HG03097 (cell line): ENCODE data around the gene COX4I1.
A peak's percentile ranks its signal among the peaks of the same experiment; 100 is the strongest.
"Not testable (repeated sequence)": the region's sequence is repeated elsewhere in the genome, so short reads cannot be mapped to it uniquely, and the experiment has no call there.

Experiments used
- ATAC-seq: cut with Tn5 transposase; IDR thresholded peaks from one replicate; pipeline ENCODE4 v1.9.1; 2021; ENCODE audit not compliant: unreplicated experiment, low FRiP score

Gene COX4I1

DNA sequence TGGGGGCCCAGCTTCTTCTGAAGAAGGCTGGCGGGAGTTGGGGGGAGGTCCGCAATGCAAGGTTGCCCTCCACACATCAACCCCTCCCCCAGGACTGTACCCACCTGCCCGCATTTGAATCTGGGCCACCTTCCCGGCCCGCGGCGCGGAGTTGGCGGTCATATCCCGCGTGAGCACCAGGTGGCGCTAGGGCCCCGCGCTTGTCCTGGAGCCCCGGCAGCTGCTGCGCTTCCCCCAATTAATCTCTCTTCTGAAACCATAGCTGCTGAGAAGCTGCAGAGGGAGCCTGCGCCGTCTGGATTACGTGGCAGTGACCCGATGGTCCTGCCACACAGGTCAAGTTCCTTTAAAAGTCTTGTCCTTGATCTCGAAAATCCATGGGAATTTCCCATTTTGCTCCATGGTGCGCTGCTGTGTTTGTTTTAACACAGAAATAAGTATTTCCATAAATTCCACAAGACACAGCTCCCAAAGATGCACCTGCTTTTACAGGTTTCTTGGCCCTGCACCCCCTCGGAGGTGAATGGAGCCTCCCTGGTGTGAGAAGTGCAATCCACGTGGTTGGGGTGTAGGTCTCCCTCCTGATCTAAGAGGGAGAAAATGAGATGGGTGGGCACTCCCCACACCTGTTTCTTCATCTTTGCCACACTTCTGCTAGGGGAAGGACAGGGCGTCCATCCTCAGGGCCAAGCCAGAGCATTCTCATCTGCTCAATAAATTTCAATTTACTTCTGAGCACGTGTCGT lies 22.1 kb downstream of the COX4I1 start:
- ATAC-seq: peak; percentile 80

DNA sequence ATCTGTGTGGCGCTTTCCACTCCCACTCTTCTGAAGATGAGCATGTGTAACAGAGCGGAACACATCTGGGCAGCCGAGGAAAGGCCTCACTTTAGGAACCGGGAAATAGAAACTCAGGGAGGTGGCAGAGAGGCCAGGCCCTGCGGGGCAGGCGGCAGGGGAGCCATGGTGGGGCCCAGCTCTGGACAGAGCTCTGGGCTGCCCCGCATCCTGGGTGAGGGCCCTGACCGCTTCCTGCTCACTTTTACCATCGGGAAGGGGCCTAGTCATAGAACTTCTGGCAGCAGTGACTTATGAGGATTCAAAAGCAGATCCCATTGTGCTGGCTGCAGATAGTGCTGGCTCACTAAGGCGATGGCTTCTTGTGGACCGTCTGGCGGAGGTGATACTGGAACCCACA lies 22.6 kb downstream of the COX4I1 start:
- ATAC-seq: no peak

DNA sequence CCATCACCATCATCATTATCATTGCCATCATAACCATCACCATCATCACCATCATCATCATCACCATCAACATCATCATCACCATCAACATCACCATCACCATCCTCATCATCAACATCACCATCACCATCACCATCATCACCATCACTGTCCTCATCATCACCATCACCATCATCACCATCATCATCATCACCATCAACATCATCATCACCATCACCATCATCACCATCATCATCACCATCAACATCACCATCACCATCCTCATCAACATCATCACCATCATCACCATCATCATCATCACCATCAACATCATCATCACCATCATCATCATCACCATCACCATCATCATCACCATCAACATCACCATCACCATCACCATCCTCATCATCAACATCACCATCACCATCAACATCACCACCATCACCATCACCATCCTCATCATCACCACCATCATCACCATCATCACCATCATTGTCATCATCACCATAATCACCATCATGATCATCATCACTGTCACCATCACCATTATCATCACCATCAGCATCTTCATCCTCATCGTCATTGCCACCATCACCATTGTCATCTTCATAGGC lies 23.9 kb downstream of the COX4I1 start:
- no peak for ATAC-seq

DNA sequence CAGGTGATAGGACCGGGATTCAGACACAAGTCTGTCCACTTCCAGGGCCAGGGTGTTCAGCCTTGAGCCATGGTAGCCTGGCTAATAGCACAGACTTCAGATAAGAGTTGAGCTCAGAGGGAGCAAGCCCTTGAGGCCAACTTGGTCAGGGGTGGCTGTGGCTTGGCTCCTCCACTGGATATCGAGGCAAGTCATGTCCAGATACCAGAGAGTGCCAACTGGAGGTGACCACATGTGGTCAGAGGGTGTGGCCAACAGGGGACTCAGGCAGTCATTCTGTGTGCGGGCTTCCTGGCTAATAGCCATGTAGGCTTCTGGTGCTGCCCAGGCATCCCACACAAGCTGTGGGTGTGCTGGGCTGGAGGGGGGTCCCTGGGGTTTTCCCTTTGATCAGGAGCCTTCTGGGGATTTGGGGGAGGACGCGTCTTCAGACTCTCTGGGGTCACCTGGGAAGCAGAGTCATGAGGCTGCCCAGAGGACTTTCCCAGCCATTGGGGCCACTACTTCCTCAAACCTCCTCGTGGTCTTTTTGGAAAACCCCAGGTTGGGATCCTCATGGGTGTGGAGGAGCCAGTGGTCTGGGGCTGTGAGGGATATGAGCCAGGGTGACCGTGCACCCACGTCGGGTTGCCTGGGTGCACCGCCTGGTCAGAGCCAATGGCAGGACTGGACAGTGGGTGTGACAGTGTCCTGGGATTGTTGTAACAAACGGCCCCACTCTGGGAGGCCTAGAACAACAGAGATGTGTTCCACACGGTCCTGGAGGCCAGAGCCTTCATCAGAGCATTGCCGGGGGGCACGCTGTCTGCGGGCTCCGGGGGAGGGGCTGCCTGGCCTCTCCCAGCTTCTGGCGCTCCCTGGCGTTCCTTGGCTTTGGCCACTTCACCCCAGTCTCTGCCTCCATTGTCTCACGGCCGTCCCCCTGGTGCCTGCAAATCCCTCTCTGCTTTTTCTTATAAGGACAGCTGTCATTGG lies 25.0 kb downstream of the COX4I1 start:
- ATAC-seq: no peak

DNA sequence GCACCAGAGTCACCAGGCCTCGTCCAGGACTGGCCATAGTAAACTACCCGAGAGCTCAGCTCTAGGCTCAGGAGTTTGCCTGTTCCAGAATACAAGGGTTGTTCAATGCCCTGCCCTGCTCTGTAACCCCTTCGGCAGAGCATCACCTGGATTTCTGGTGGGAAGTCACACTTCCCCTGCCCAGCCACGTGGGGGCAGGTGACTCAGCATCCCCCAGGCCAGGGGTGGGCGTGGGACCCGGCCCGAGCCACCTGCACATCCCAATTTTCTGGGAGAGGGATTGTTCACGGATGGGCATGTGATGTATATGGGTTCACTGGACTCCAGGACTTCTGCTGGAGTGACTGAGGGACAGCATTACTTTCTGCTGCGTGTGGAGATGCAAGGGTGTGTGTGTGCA lies 25.8 kb downstream of the COX4I1 start:
- no peak for ATAC-seq

DNA sequence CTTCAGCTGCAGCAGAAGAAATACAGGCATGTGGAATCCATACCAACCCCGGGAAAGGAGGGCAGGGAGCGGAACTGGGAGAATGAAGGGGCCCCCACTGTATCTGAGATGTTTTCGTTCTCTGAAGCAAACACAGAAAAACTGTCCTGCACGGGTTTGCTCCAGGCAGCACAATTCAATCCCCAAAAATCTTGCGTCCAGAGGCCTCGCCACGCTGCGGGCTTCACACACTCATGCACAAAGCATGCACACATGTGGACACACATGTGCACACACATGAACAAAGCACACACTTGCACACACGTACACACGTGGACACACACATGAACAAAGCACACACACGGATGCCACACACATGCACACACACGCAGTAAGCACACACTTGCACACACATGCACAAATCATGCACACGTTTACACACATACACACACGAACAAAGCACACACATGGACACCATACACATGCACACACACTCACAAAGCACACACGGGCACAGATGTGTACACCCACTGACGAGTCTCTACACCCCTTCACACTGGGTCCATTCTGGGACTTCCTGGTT lies 27.3 kb downstream of the COX4I1 start:
- ATAC-seq: no peak

DNA sequence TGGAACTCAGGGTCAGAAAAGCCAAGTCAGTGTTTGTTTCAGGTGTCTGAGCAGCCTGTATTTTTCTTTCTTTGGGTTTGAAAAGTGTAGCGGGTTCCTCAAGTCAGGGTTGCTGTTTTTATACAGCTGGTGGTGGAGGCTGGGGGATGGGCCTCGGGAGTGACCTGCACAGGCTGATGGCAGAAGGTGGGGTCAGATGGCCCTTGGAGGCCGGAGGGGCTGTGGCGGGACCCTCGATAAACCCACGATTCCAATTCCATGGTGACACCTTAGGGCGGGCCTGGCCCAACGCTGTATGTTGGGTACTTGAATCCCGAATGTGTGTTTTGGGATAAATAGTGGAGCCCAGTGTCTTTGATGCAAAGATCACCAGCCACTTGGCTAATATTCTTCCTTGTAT lies 28.7 kb downstream of the COX4I1 start:
- ATAC-seq: no peak

DNA sequence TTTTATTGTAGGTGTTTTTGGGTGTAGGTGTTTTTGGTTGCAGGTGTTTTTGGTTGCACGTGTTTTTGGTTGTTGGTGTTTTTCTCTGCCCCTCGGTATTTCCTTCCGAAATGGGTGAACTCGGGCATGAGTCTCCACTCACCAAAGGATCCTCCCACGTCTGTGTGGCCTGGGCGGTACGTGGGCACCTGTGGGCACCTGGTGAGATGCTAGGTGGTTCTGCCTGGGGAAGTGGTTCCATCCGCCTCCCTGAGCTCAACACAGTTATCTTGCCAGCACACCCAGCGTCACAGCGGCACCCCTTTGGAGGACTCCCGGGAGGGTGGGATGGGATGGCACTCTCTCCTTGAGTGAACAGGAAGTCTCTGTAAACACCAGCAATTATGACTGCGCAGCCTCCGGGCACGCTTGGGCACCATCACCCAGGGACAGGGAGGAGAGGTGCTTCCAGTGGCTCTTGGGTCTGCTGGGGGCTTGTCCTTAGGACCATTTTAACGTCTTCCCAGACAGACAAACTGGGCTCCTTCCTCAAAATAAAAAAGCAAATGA lies 29.8 kb downstream of the COX4I1 start:
- no peak for ATAC-seq

DNA sequence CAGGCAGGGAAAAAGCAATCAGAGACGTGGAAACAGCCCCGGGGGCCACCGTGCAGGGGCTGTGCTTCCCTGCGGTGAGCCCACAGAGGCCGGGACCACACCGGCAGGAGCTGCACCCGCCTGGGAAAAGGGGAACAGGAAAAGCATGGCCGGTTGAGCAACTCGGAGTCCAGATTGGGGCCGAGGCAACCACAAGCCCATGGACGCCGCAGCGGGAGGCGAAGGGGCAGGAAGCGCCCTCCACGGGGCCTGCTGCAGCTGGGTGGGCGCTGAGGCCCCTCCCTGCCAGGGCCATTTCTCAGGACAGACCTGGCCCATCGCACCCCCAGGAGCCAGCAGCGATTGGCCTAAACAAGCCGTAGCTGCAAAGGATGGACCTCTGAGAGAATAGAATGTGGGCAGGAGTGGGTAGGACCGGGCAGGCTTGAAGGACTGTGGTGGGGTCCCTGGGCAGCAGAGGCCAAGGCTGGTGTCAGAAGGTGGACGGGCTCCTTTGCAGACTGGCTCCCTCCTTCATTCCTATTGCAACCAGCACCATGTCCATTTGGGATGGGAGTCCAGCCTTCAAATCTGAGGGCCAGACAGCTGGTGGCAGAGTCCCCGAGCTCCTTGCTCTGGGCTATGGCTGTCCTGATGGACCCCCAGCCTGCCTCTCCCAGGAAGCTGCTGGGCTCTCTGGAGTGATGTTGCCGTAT lies 30.4 kb downstream of the COX4I1 start:
- no peak for ATAC-seq

DNA sequence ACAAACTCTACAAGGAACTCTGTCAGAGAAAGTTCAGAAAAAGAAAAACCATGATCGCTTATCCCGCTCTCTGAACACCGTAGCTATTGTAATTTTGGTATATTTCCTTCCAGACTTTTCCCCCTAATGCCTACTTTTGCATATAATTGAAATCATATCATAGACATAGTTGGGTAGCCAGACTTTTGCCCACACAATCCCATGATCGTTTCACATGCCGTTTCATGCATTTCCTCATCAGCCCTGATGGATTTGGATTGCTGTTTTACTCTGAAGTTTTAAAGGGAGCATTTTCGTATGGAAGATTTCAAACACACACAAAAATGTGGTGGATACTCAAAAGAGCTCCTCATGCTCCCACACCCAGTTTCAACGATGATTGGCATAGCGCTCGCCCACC lies 31.3 kb downstream of the COX4I1 start:
- no peak for ATAC-seq

DNA sequence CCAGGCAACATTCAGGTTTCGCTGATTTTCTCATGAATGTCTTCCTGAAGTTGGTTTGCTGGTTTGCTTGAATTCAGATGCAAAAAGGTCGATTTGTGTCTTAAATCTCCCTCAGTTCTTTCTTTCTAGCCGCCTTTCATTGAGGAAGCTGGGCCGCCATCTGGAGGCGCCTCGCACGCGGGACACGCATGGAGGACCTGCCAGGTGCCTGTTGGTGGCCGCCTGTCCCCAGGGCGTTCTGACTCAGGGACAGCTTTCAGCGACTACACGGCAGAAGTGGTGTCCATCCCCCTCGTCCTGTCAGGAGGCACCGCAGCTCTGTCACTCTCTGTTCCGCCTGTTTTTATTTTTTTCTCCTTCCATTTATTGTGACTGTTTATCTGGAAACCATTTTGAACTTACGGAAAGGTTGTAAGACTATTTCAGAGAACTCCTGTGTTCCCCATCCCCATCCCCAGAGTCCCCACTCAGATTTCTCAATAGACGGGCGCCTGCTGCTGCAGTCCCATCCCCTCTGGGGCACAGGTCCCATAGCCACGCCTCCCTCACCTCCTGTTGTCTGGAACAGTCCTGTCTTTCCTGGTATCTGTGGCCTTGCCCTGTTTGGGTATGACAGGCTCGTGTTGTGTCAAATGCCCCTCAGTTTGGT lies 33.2 kb downstream of the COX4I1 start:
- no peak for ATAC-seq

DNA sequence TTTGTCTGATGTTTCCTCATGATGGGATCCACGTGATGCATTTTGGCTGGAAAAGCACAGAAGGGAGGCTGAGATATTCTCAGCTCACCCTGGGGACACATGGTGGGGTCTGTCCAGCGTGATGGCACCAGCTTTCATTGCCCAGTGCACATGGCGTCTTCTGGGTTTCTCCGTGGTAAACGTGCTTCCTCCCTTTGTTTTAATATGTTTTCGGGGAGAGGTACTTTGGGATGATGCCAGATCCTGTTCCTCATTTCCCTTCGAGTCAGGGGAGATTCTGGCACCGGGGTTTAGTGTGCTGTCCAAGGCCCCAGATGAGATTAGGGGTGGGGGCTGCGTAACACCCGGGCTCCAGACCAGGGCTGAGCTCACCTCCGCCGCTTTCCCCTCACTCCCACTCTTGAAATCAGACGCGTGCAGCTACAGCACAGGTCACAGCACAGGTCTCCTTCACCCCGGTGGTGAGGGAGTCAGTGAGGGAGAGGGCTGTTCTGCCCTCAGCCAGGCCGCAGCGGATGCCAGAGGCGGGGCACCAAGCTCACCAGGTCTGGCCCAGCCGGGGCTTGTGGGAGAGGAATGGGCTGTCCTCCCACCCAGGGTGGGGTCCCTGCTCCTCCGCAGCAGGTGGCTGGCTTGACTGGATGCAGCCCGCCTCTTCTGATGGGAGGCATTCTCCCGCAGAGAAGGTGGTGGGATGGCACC lies 33.9 kb downstream of the COX4I1 start:
- no peak for ATAC-seq

DNA sequence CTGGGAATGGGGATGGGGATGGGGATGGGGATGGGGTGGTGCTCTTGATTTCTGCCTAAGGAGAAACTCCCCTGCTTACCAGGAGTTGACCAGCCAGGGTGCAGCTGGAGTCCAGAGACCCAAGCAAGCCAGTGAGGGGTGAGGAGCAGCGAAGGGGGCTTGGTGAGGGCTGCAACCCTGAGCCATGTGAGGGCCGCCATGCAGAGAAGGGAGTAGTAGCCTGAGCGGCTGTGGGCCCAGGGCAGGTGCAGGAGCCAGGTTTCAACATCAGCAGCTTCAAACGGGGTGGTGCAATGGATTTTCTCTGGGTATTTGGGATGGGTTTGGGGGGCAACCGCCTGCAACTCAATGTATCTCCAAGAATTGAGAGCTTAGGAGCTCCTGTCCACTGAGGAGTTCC lies 35.2 kb downstream of the COX4I1 start:
- no peak for ATAC-seq

DNA sequence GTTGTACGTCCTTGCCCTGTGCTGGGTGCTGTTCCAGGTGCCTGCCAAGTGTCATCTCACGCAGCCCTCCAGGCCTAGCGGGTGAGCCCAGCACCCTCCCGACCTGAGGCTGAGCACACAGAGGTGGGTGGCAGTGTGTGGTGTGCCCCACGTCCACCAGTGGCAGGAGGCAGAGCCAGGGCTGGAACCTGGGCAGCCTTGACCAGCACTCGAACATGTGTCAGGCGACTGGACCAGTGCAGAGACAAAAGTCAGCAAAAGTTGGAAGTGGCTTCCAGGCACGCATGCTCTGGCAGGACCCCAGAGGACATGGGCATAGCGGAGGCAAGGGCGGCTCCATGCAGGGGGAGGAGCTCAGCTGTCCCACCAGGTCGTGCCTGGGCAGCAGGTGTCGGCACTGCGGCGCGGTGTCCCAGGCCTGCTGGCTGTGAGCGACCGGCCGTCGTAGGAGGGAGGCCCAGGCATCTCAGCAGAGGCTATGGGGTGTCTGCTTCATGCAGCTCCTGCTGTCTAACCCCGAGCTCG lies 35.8 kb downstream of the COX4I1 start:
- ATAC-seq: no peak

DNA sequence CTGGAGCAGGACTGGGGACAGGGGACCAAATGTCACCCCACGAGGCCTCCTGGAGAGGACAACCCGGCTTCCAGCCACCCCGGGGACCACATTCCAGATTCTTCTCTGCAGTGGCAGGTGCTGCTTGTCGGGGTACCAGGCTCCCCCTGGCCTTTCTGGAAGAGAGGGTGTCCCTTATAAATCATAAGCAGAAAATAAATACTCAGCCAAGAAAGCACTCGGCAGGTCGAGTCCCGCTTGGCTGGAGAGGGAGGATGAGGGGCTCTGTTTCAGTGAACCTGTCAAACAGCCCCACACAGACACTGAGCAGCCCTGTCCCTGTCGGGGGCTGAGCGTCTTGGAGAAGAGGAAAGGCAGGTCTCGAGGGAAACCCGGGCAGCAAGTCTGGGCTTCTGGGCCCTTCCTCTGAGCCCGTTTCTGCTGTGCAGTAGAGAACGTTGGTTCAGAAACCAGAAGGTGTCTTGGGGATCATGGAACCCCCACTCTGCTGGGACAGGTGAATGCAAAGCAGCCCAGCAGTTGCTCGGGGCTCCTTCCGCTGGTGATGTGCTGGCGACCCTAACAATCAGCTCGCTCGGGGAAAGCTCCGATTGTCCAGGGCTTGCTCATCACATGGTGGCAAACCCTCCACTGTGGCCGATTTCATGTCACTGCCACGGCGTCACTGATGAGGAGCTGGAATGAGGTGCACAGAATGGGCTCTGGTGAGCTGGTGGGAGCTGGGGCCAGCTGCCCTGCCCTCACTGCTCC lies 36.6 kb downstream of the COX4I1 start:
- no peak for ATAC-seq

DNA sequence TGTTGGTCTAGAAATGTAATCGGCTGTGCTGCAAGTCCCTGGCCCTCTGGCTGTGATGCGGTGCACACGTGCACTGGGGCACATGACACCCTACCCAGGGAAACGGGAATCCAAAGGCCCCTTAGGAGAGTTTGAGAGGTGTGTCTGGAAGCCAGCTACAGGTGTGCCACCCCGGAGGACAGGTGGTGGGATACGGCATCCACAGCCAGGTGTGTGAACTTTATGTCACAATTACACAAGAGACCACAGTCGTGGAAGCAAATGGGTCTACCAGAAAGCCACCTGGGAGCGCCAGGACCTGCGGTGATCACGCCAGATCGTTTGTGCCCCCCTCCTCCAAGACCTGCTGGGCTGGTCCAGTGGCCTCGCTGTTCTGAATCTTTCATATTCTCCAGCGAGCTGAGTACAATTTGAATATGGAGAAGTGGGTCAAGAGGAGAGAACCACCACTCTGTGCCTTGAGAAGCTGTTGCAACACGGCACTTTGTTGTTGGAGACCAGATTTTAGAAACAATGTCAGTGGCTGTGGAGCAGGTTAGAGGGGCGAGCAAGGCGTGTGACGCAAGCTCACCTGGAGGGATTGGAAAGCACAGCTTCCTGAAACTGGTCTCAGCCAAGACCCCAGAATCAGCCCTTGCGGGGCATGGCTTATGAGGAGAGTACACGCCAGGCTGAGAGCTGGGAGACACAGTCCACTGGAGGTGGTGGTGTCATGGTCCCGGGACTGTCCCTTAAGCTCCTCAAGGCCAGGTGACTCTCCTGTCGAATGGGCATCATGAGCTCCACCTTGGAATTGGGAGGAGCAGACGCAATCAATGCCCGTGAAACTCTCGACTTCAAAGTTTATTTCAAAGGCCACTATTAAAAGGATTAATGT lies 37.4 kb downstream of the COX4I1 start:
- no peak for ATAC-seq

DNA sequence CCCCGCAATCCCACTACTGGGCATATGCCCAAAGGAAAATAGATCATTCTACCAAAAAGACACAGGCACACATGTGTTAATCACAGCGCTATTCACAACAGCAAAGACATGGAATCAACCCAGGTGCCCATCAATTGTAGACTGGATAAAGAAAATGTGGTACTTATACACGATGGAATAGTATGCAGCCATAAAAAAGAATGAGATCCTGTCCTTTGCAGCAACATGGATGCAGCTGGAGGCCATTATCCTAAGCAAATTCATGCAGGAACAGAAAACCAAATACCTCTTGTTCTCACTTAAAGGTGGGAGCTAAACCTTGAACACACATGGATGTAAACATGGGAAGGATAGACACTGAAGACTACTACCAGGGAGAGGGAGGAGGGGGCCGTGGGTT lies 38.2 kb downstream of the COX4I1 start:
- not testable (repeated sequence) for ATAC-seq
